Testis (tissue), 3 donors: ENCODE results near the gene ALOXE3. TPM values are rescaled to one million over a fixed set of nuclear protein-coding genes. Genes with fewer than 3 reads are reported as not detected.

Source experiments
- DNase-seq: peaks from one replicate; pipeline ENCODE4 v3.0.0-alpha.2; 2019
- H3K27ac ChIP-seq, 2 donors: fragments of 200-600 bp; sonication (generic); one replicate each; pipeline ENCODE4 v1.5.1; 2019
- H3K27me3 ChIP-seq: fragments of 200-600 bp; sonication (generic); one replicate; pipeline ENCODE4 v1.5.1; 2019
- H3K36me3 ChIP-seq: fragments of 200-600 bp; sonication (generic); one replicate; pipeline ENCODE4 v1.5.1; 2017; ENCODE audit warnings: low read depth; ENCODE audit errors: missing control alignments
- H3K4me1 ChIP-seq: fragments of 200-600 bp; sonication (generic); one replicate; pipeline ENCODE4 v1.5.1; 2019
- H3K4me3 ChIP-seq, 2 donors: fragments of 200-600 bp; sonication (generic); one replicate each; pipeline ENCODE4 v1.5.1; 2017 to 2019
- H3K9me3 ChIP-seq: fragments of 200-600 bp; sonication (generic); one replicate; pipeline ENCODE4 v1.5.1; 2017
- POLR2A ChIP-seq: fragments of 450-650 bp; IDR thresholded peaks from one replicate; pipeline ENCODE4 v1.6.1; 2017; ENCODE audit warnings: antibody characterized with exemption, mild to moderate bottlenecking, moderate library complexity
- WGBS, 2 donors: methylation state at CpG; one replicate each; pipeline ENCODE4 v1.1.5; 2018; 5-methylcytosine and 5-hydroxymethylcytosine counted together
- intact Hi-C: fragments of 100-400 bp; cut with DNase I; formaldehyde crosslinking; loops from one replicate; pipeline ENCODE4 v1.15.1; 2023; ENCODE audit warnings: low total_unique reads
- polyA plus RNA-seq: library from polyadenylated mRNA; stranded (reverse); fragments of 350-450 nt; fragmentation: Illumina TruSeq; extraction: RNeasy Lipid Tissue Mini Kit (QIAGEN cat#74804); gene quantifications from one replicate; pipeline ENCODE4 v1.2.3, GENCODE V29; 2014; ENCODE audit warnings: low read depth, low replicate concordance; ENCODE audit not compliant: insufficient read depth
- total RNA-seq, 2 donors: library from RNA; depleted of rRNA; stranded (reverse); fragments of >200 nt; gene quantifications; one replicate each; pipeline ENCODE4 v1.2.3, GENCODE V29; 2016
- TF ChIP-seq, protein P1 (sequence below), 3 experiments: fragments of 450-650 bp in 2 of 3; fragments of 200-600 bp in 1 of 3; sonication (generic) in 1 of 3; IDR thresholded peaks; one replicate each; pipeline ENCODE4 v1.5.1; 2016 to 2019; ENCODE audit warnings: antibody characterized with exemption in 3 of 3, mild to moderate bottlenecking in 2 of 3, moderate library complexity in 1 of 3

Gene ALOXE3
- total and polyA plus RNA-seq, 3 donors from 2014 or later: 2.2 to 4.3 (median 2.7) TPM

DNA sequence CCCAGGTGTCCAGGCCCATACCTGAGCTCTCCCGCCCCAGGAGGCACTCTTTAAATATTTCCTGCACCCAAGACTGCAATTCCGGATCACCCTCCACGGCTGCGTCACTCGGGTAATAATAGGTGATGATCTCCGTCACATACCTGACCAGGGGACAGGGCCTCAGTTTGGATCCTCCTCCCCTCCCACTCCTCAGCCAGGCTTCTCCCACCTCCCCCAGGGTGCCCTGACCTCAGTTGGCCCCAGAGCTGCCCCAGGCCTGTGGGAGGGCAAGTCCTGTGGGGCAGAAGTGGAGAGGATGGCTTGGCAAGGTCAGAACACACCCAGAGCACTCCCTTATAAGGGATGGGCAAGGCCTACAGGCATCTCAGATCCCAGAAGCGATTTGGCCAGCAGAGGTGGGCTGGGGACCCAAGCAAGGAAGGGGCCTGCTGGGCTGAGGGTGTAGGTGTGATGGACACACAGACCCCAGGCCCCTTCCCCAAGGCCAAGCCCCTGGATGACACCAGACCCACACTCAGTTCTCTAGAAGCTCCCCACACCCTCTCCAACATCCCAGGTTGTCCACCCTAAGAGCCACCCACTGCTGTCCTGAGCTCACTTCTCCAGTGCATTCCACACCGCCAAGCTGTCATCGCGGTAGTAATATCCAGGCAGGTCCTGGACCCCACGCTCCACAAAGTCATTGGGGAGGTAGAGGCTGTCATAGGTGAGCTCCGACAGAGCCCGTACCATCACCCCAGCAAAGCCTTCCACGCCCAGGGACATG, 42.6 kb downstream of the ALOXE3 start:
- Histone ChIP-seq H3K36me3 (no peaks in the 10 kb centered on the region), H3K4me3 (no peak overlapping the region), H3K4me1 (peaks cover 21% of the 10 kb centered on the region), H3K27me3 (no peaks in the 10 kb centered on the region), H3K27ac (no peak overlapping the region), H3K9me3 (no peaks in the 10 kb centered on the region)
- no peak for DNase-seq
- intact Hi-C loops: no loop called here
- no peak for TF ChIP-seq POLR2A
- TF ChIP-seq, protein P1, sequence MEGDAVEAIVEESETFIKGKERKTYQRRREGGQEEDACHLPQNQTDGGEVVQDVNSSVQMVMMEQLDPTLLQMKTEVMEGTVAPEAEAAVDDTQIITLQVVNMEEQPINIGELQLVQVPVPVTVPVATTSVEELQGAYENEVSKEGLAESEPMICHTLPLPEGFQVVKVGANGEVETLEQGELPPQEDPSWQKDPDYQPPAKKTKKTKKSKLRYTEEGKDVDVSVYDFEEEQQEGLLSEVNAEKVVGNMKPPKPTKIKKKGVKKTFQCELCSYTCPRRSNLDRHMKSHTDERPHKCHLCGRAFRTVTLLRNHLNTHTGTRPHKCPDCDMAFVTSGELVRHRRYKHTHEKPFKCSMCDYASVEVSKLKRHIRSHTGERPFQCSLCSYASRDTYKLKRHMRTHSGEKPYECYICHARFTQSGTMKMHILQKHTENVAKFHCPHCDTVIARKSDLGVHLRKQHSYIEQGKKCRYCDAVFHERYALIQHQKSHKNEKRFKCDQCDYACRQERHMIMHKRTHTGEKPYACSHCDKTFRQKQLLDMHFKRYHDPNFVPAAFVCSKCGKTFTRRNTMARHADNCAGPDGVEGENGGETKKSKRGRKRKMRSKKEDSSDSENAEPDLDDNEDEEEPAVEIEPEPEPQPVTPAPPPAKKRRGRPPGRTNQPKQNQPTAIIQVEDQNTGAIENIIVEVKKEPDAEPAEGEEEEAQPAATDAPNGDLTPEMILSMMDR (IDR thresholded peaks at IDR 0.05): no peak
- 88% methylated on average over 6 to 14 of the region's 14 CpGs for WGBS, 2 donors

DNA sequence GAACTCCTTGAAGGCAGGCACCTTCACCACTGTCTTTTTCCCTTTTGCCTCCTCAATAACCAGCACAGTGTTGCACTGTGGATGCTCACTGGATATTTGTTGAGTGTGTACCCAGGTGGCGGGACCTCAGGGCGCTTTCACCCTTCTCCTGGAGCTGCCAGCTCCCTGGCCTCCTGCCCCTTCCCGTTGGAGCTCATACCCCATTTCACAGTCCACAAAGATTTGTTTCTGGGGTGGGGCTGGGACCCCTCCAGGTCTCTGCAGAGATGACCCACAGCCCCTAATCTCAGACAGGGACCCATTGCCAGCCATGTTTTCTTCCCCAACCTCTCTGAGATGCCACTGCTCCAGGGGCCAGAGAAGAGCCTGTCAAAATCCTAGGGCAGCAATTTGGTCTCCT, 43.2 kb downstream of the ALOXE3 start:
- Histone ChIP-seq H3K9me3 (no peaks in the 10 kb centered on the region), H3K27ac (no peak overlapping the region), H3K36me3 (no peaks in the 10 kb centered on the region), H3K27me3 (no peaks in the 10 kb centered on the region), H3K4me3 (no peak overlapping the region), H3K4me1 (peaks cover 19% of the 10 kb centered on the region)
- intact Hi-C loops: no loop called here
- 88 to 92% methylated on average over 3 of the region's 3 CpGs for WGBS, 2 donors
- TF ChIP-seq POLR2A: no peak
- TF ChIP-seq, protein P1 (IDR thresholded peaks at IDR 0.05): no peak
- no peak for DNase-seq

DNA sequence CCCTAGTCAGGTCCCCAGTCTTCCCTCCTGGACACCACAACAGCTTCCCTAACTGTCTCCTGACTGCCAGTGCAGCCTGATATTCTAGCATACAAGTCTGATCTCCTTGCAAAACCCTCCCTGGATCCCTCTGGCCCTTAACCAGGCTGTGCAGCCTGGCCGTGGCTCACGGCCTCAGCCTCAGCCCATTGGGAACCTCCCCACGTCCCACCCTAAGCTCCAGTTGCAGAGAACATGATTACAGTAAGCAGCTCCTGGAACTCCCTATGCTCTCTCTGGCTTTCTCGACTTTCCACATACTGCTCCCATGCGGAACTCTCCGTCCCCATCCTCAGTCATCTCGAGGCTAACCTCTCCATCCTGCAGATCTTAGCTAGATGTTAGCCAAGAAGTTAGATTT, 43.8 kb downstream of the ALOXE3 start:
- H3K9me3 ChIP-seq: no peaks in the 10 kb centered on the region
- H3K27ac ChIP-seq: no peak overlapping the region
- H3K36me3 ChIP-seq: no peaks in the 10 kb centered on the region
- H3K27me3 ChIP-seq: no peaks in the 10 kb centered on the region
- peaks cover 17% of the 10 kb centered on the region for H3K4me1 ChIP-seq
- TF ChIP-seq, protein P1 (IDR thresholded peaks at IDR 0.05): no peak
- TF ChIP-seq POLR2A: no peak
- no peak for DNase-seq
- no peak overlapping the region for H3K4me3 ChIP-seq
- intact Hi-C loops: no loop called here
- 36 to 43% methylated on average over 7 of the region's 7 CpGs for WGBS, 2 donors

DNA sequence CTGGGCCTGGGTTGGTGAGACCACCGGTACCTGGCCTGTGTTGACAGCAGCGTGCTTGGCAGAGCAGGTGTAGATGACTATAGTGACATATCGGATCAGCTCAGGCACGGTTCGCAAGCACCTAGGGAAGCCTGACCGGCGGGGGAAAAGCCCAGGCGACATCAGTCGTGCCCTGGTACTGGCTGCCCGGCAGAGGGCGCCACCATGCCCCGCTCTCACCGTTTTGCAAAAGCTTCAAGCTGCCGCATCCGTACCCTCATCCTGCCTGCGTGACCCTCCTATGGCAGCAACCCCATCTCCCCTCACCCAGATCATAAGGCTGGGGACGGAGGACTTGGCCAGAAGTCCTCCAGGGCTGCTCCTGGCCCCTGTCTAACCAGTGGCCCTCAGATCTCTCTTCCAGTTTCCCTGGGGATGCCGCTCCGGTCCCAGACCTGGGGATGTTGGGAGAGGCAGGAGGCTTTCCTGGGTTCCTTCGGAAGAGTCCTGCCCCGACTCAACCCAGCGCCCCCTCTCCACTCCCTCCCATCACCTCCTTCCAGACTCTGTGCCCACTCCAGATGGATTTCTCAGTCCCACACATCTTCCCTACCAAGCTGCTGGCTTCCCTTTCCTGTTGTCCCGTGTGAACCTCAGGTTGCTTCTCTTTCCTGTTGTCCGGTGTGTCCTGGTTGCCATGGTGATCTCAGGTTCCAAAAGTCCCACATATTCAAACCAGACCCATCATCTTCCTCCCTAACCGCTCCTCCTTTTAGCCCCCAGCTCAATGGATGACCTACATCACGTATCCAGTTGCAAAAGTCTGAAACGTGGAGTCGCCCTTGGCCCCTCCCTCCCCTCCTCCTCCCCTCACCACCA, 44.5 kb downstream of the ALOXE3 start:
- TF ChIP-seq, protein P1 (IDR thresholded peaks at IDR 0.05): peak in 2 of 3 experiments; percentile 66 to 80
- no peak for TF ChIP-seq POLR2A
- no peaks in the 10 kb centered on the region for H3K27me3 ChIP-seq
- no peak overlapping the region for H3K4me3 ChIP-seq
- H3K27ac ChIP-seq: no peak overlapping the region
- H3K4me1 ChIP-seq: peaks cover 11% of the 10 kb centered on the region
- no peaks in the 10 kb centered on the region for H3K36me3 ChIP-seq
- intact Hi-C loops: no loop called here
- WGBS, 2 donors: 4 to 6% methylated on average over 13 to 28 of the region's 28 CpGs
- H3K9me3 ChIP-seq: no peaks in the 10 kb centered on the region
- peak; percentile 63 for DNase-seq
